HG03571 (cell line): ENCODE data around the gene ARHGEF4.
"Not testable (repeated sequence)": the region's sequence is repeated elsewhere in the genome, so short reads cannot be mapped to it uniquely, and the experiment has no call there.

Experiments
- ATAC-seq: cut with Tn5 transposase; IDR thresholded peaks from one replicate; pipeline ENCODE4 v1.9.1; 2021; ENCODE audit not compliant: unreplicated experiment

Gene ARHGEF4

GRCh38 chr2:131046028-131046917, 209.6 kb downstream of the ARHGEF4 start:
- ATAC-seq, result no peak

- ATAC-seq, result no peak
Measured at GRCh38 chr2:131046918-131047652, 210.4 kb downstream of the ARHGEF4 start.

GRCh38 chr2:131047920-131048560, 211.3 kb downstream of the ARHGEF4 start:
- no peak for ATAC-seq

GRCh38 chr2:131048641-131049040, 211.9 kb downstream of the ARHGEF4 start:
- no peak for ATAC-seq

GRCh38 chr2:131049150-131049718, 212.5 kb downstream of the ARHGEF4 start:
- no peak for ATAC-seq

- no peak for ATAC-seq
Measured at GRCh38 chr2:131050896-131051295, 214.2 kb downstream of the ARHGEF4 start.

GRCh38 chr2:131052741-131053263, 216.1 kb downstream of the ARHGEF4 start:
- no peak for ATAC-seq

GRCh38 chr2:131054488-131054887, 217.8 kb downstream of the ARHGEF4 start:
- no peak for ATAC-seq

- ATAC-seq, result no peak
Measured at GRCh38 chr2:131055169-131056065, 218.7 kb downstream of the ARHGEF4 start.

GRCh38 chr2:131056204-131056931, 219.7 kb downstream of the ARHGEF4 start:
- ATAC-seq, result no peak

- ATAC-seq, result no peak
Measured at GRCh38 chr2:131056932-131057287, 220.2 kb downstream of the ARHGEF4 start.

- no peak for ATAC-seq
Measured at GRCh38 chr2:131058214-131058843, 221.6 kb downstream of the ARHGEF4 start.

GRCh38 chr2:131058920-131059319, 222.2 kb downstream of the ARHGEF4 start:
- no peak for ATAC-seq

- no peak for ATAC-seq
Measured at GRCh38 chr2:131063501-131064283, 227.0 kb downstream of the ARHGEF4 start.

- no peak for ATAC-seq
Measured at GRCh38 chr2:131064589-131065512, 228.1 kb downstream of the ARHGEF4 start.

GRCh38 chr2:131067465-131068125, 230.9 kb downstream of the ARHGEF4 start:
- no peak for ATAC-seq

- not testable (repeated sequence) for ATAC-seq
Measured at GRCh38 chr2:131068172-131068571, 231.5 kb downstream of the ARHGEF4 start.
